K562 (cell line): ENCODE measurements around the gene VWA8. TPM values are rescaled to one million over a fixed set of nuclear protein-coding genes. Genes with fewer than 3 reads are reported as not detected.

Experiments
- ARID4B ChIP-seq: sonication (generic); formaldehyde crosslinking; IDR thresholded peaks from 2 replicates; pipeline ENCODE4 v1.8.0; 2022; ENCODE audit warnings: mild to moderate bottlenecking, missing genetic modification reagents
- BRF1 ChIP-seq: IDR thresholded peaks from 3 replicates; pipeline ENCODE4 v1.6.1; 2011; ENCODE audit warnings: borderline replicate concordance, mild to moderate bottlenecking; ENCODE audit not compliant: insufficient read length; ENCODE audit errors: extremely low read depth
- CREM ChIP-seq: IDR thresholded peaks from 2 replicates; pipeline ENCODE4 v1.6.1; 2014; ENCODE audit warnings: antibody characterized with exemption, low read depth
- HBP1 ChIP-seq: fragments of 450-650 bp; formaldehyde crosslinking; IDR thresholded peaks from 2 replicates; pipeline ENCODE4 v1.4.0; 2022; ENCODE audit warnings: missing genetic modification characterization
- MXD1 ChIP-seq: fragments of 250-450 bp; sonication (Bioruptor Pico); IDR thresholded peaks from 2 replicates; pipeline ENCODE4 v1.8.0; 2021; ENCODE audit warnings: borderline replicate concordance, mild to moderate bottlenecking, moderate library complexity; ENCODE audit not compliant: poor library complexity, severe bottlenecking
- NEUROD1 ChIP-seq: fragments of 150-350 bp; IDR thresholded peaks from 2 replicates; pipeline ENCODE4 v1.6.1; 2014; ENCODE audit warnings: borderline replicate concordance, low read length, low read depth; ENCODE audit not compliant: partially characterized antibody
- SMAD1 ChIP-seq: fragments of 150-350 bp; IDR thresholded peaks from 2 replicates; pipeline ENCODE4 v1.6.1; 2014; ENCODE audit warnings: low read length, low read depth; ENCODE audit not compliant: partially characterized antibody
- TAF9B ChIP-seq: fragments of 450-650 bp; IDR thresholded peaks from 2 replicates; pipeline ENCODE4 v1.6.1; 2018; ENCODE audit warnings: mild to moderate bottlenecking; ENCODE audit not compliant: partially characterized antibody
- ZBTB11 ChIP-seq, 3 experiments: fragments of 200-800 bp in 1 of 3; fragments of 250-450 bp in 1 of 3; fragments of 450-650 bp in 1 of 3; sonication (Bioruptor Pico) in 1 of 3; sonication (Bioruptor generic) in 1 of 3; formaldehyde crosslinking in 1 of 3; IDR thresholded peaks; 2 replicates each; pipeline versions ENCODE4 v1.6.1 to v1.8.0; 2016 to 2022; ENCODE audit warnings: mild to moderate bottlenecking in 2 of 3, missing genetic modification characterization in 2 of 3, missing compliant biosample characterization in 1 of 3, moderate library complexity in 1 of 3
- ZBTB43 ChIP-seq: sonication (generic); formaldehyde crosslinking; IDR thresholded peaks from 2 replicates; pipeline ENCODE4 v1.8.0; 2023; ENCODE audit warnings: mild to moderate bottlenecking, missing genetic modification reagents
- ZFP30 ChIP-seq: fragments of 250-450 bp; sonication (Bioruptor Pico); IDR thresholded peaks from 2 replicates; pipeline ENCODE4 v1.8.0; 2022; ENCODE audit warnings: moderate library complexity, mild to moderate bottlenecking, inconsistent platforms, borderline replicate concordance
- ZNF511 ChIP-seq: sonication (generic); formaldehyde crosslinking; IDR thresholded peaks from 2 replicates; pipeline ENCODE4 v1.8.0; 2022; ENCODE audit warnings: mild to moderate bottlenecking, missing genetic modification reagents
- polyA plus RNA-seq, 8 experiments: library from polyadenylated mRNA; depleted of rRNA in 4 of 8; stranded (reverse) in 5 of 8; unstranded in 3 of 8; fragments of >200 nt; fragmentation: Nextera tagmentation in 2 of 8; fragmentation: Illumina TruSeq in 1 of 8; extraction: Ambion mirVana in 2 of 8; extraction: Trizol in 1 of 8; gene quantifications; 2 replicates each; pipeline versions ENCODE4 v1.2.1 to v1.2.3, GENCODE V29; 2011 to 2014; ENCODE audit warnings: inconsistent platforms in 1 of 8, missing spikeins in 1 of 8
- total RNA-seq, 7 experiments: library from RNA; depleted of rRNA in 6 of 7; stranded (reverse); fragments of >200 nt in 6 of 7; fragmentation: Illumina TruSeq in 2 of 7; extraction: Trizol in 2 of 7; gene quantifications; 2 replicates each; pipeline versions ENCODE4 v1.2.1 to v1.2.3, GENCODE V29; 2011 to 2021; ENCODE audit warnings: low replicate concordance in 1 of 7

Gene VWA8
- total and polyA plus RNA-seq, 9 of the 15 experiments (the other 6 are each of a cell fraction or from before 2014, with no cell fraction given): 2.1 to 18.5 (median 13.3) TPM

- no peak for TF ChIP-seq ARID4B (CRISPR knock-in tag)
- no peak for TF ChIP-seq HBP1 (CRISPR knock-in tag)
- no peak for TF ChIP-seq CREM
- no peak for TF ChIP-seq NEUROD1
- TF ChIP-seq TAF9B: no peak
- TF ChIP-seq ZBTB43: no peak
- TF ChIP-seq ZNF511 (CRISPR knock-in tag): no peak
- no peak for TF ChIP-seq ZBTB11 (CRISPR knock-in tag; IDR thresholded peaks at IDR 0.05)
- TF ChIP-seq ZFP30: no peak
- no peak for TF ChIP-seq SMAD1
- TF ChIP-seq BRF1: no peak
- no peak for TF ChIP-seq MXD1
Measured at GRCh38 chr13:41696163-41697003, 264.5 kb downstream of the VWA8 start (continued).
